Right lobe of liver (tissue), 6 donors: ENCODE data around the gene SPATA9. TPM values are rescaled to one million over a fixed set of nuclear protein-coding genes. Genes with fewer than 3 reads are reported as not detected.
A peak's percentile ranks its signal among the peaks of the same experiment; 100 is the strongest.

Experiments used
- ATAC-seq, 4 donors: fragments of 200-7000 bp; cut with Tn5 transposase; one replicate each; pipeline ENCODE4 v1.9.1; 2020; ENCODE audit warnings: mild to moderate bottlenecking in 4 of 4, moderate library complexity in 4 of 4
- DNase-seq, 3 donors: peaks; one replicate each; pipeline ENCODE4 v3.0.0-alpha.2; 2020
- H3K27ac ChIP-seq, 3 donors: fragments of 200-600 bp; one replicate each; pipeline ENCODE4 v1.8.0; 2022
- H3K27me3 ChIP-seq, 2 donors: fragments of 200-600 bp; one replicate each; pipeline ENCODE4 v1.8.0; 2022
- H3K36me3 ChIP-seq, 4 donors: fragments of 200-600 bp; sonication (generic) in 1 of 4; one replicate each; pipeline versions ENCODE4 v1.5.1 to v1.8.0; 2017 to 2022; ENCODE audit warnings: control low read depth in 1 of 4
- H3K4me1 ChIP-seq, 4 donors: fragments of 200-600 bp; sonication (generic) in 1 of 4; one replicate each; pipeline versions ENCODE4 v1.5.1 to v1.8.0; 2017 to 2022; ENCODE audit warnings: control low read depth in 1 of 4
- H3K4me3 ChIP-seq, 3 donors: fragments of 200-600 bp; one replicate each; pipeline ENCODE4 v1.8.0; 2022
- H3K9me3 ChIP-seq, 4 donors: fragments of 200-600 bp; sonication (generic) in 1 of 4; one replicate each; pipeline versions ENCODE4 v1.5.1 to v1.8.0; 2017 to 2022; ENCODE audit warnings: control low read depth in 1 of 4
- POLR2A ChIP-seq: fragments of 450-650 bp; IDR thresholded peaks from one replicate; pipeline ENCODE4 v1.6.1; 2017; ENCODE audit warnings: antibody characterized with exemption, mild to moderate bottlenecking
- WGBS: methylation state at CpG from one replicate; pipeline ENCODE4 v1.1.6; 2018; ENCODE audit warnings: low coverage, low lambda C conversion rate; ENCODE audit not compliant: insufficient coverage; ENCODE audit errors: missing lambda C conversion rate; 5-methylcytosine and 5-hydroxymethylcytosine counted together
- intact Hi-C, 2 donors: fragments of 100-400 bp; cut with DNase I; formaldehyde crosslinking; loops; one replicate each; pipeline versions ENCODE4 v1.11.2 to v1.14.1; 2022
- total RNA-seq, 6 experiments: library from RNA; depleted of rRNA in 2 of 6; stranded (reverse); fragments of >200 nt in 2 of 6; fragmentation: NEBNext Ultra II Directional in 3 of 6; extraction: Animal tissue kit (Norgen Biotek cat#: 25700) in 3 of 6; gene quantifications; one replicate each; pipeline versions ENCODE4 v1.1.0 to v1.2.4, GENCODE V29; 2016 to 2023
- TF ChIP-seq, protein P1 (sequence below), 4 donors: fragments of 200-600 bp in 3 of 4; fragments of 450-650 bp in 1 of 4; IDR thresholded peaks; one replicate each; pipeline versions ENCODE4 v1.5.1 to v1.8.0; 2016 to 2022; ENCODE audit warnings: antibody characterized with exemption in 4 of 4, mild to moderate bottlenecking in 2 of 4
- donor health status: DM: no; HTN: yes; CAD: no.
- donor health status: DM: no; HTN: no; CAD: no.
- donor health status: DM: no; HTN: no; CAD: no.
- donor health status: DM: no; HTN: yes; CAD: no.
- donor health status: DM: no; HTN: yes; CAD: no.

SPATA9 gene
- total RNA-seq, 6 experiments from 2014 or later = 0.35 to 0.55 (median 0.38) TPM; not detected in 2

DNA sequence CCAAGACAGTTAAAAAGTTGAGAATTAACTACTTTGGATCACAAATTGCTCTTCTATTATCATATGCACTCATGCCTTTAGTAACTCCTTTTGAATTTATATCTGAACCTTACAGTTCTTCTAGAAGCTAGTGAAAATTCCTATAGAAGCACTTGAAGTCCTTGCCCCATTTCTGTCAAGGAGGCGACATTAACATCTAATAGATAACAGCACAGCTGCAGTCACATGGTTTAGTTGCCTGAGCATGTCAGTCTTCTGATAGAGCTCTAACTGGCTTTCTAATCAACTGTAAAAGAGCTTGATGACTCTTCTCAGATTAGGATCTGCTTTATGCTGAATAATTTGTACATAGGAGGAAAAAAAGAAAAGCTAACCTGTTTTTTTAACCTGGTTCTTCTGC, 27.2 kb downstream of the SPATA9 start:
- no peaks in the 10 kb centered on the region for H3K27me3 ChIP-seq
- ATAC-seq = no peak
- H3K4me1 ChIP-seq = peaks cover 0 to 4% (median 0%) of the 10 kb centered on the region in 4 donors
- intact Hi-C loops = no loop called here
- no peaks in the 10 kb centered on the region for H3K9me3 ChIP-seq
- WGBS = 77% methylated on average over 1 of the region's 1 CpG
- H3K27ac ChIP-seq = no peak overlapping the region
- no peaks in the 10 kb centered on the region for H3K36me3 ChIP-seq
- DNase-seq = no peak
- TF ChIP-seq POLR2A = no peak
- TF ChIP-seq, protein P1, sequence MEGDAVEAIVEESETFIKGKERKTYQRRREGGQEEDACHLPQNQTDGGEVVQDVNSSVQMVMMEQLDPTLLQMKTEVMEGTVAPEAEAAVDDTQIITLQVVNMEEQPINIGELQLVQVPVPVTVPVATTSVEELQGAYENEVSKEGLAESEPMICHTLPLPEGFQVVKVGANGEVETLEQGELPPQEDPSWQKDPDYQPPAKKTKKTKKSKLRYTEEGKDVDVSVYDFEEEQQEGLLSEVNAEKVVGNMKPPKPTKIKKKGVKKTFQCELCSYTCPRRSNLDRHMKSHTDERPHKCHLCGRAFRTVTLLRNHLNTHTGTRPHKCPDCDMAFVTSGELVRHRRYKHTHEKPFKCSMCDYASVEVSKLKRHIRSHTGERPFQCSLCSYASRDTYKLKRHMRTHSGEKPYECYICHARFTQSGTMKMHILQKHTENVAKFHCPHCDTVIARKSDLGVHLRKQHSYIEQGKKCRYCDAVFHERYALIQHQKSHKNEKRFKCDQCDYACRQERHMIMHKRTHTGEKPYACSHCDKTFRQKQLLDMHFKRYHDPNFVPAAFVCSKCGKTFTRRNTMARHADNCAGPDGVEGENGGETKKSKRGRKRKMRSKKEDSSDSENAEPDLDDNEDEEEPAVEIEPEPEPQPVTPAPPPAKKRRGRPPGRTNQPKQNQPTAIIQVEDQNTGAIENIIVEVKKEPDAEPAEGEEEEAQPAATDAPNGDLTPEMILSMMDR (IDR thresholded peaks at IDR 0.05) = no peak
- H3K4me3 ChIP-seq = no peak overlapping the region

- DNase-seq = no peak
- WGBS = 95% methylated on average over 3 of the region's 3 CpGs
- no peaks in the 10 kb centered on the region for H3K27me3 ChIP-seq
- H3K27ac ChIP-seq = no peak overlapping the region
- peaks cover 0 to 18% (median 2%) of the 10 kb centered on the region in 4 donors for H3K4me1 ChIP-seq
- TF ChIP-seq, protein P1 (IDR thresholded peaks at IDR 0.05) = no peak
- TF ChIP-seq POLR2A = no peak
- ATAC-seq = no peak
- H3K36me3 ChIP-seq = no peaks in the 10 kb centered on the region
- intact Hi-C loops = no loop called here
- H3K9me3 ChIP-seq = no peaks in the 10 kb centered on the region
- no peak overlapping the region for H3K4me3 ChIP-seq
These were observed 28.6 kb downstream of the SPATA9 start for GRCh38 chr5:95654196-95654595.

GRCh38 chr5:95652849-95653248, 29.9 kb downstream of the SPATA9 start:
- no peak overlapping the region for H3K4me3 ChIP-seq
- intact Hi-C loops = no loop called here
- no peaks in the 10 kb centered on the region for H3K36me3 ChIP-seq
- no peak overlapping the region for H3K27ac ChIP-seq
- 24% methylated on average over 1 of the region's 1 CpG for WGBS
- ATAC-seq (no peak), DNase-seq (no peak)
- H3K27me3 ChIP-seq = no peaks in the 10 kb centered on the region
- TF ChIP-seq POLR2A = no peak
- TF ChIP-seq, protein P1 (IDR thresholded peaks at IDR 0.05) = no peak
- H3K9me3 ChIP-seq = no peaks in the 10 kb centered on the region
- H3K4me1 ChIP-seq = peaks cover 0 to 19% (median 2%) of the 10 kb centered on the region in 4 donors

GRCh38 chr5:95649842-95650620, 32.8 kb downstream of the SPATA9 start:
- ATAC-seq = peak; percentile 9 to 28 (median 16)
- no peaks in the 10 kb centered on the region for H3K27me3 ChIP-seq
- H3K9me3 ChIP-seq = no peaks in the 10 kb centered on the region
- DNase-seq = no peak
- H3K4me3 ChIP-seq = no peak overlapping the region
- intact Hi-C loops = loop anchor here in 1 of 2 donors (5.0 kb wide), 1 partner anchor 192 kb away; no protein-coding TSS in a partner anchor
- H3K36me3 ChIP-seq = no peaks in the 10 kb centered on the region
- H3K27ac ChIP-seq = peak overlapping the region in 2 of 3 donors; percentile 58 to 64
- H3K4me1 ChIP-seq = peaks cover 0 to 32% (median 2%) of the 10 kb centered on the region in 4 donors
- no peak for TF ChIP-seq POLR2A
- TF ChIP-seq, protein P1 (IDR thresholded peaks at IDR 0.05) = no peak
